SKM-1 (cell line): ENCODE measurements around the gene OR1J1.

Experiments
- DNase-seq: peaks from one replicate; lab custom pipeline; 2025; ENCODE audit not compliant: unreplicated experiment; lab: John Stamatoyannopoulos, UW

OR1J1 gene

DNA sequence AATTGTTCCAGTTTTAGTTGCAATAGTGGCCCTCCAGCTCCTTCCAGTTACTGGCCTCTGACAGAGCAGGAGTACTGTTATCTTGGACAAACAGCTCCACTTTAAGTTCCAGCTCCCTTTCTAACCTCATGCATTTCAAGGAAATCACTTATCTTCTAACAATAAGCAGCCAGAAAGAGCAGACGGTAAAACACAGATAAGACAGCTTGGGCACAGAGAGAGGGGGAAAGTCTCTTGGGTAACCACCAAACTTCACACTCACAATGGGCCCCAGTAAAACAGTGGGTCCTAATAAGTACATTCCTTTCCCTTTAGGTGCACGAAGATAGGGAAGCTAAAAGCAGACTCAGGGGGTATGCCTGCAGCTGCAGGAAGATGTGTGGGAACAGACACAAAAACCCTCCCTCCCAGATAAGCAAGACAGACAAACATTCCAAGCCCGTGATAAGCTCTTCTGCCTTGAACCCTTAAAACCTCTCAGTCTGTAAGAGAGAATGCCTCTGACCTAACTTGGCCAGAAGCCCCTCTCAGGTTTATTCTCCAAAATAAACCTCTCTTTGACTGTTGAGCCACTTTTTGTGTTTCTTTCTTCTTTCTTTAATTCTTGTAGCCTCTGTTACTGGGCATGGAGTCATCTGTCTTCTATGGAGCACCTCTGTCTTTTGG lies 30.8 kb downstream of the OR1J1 start:
- DNase-seq, result no peak

DNA sequence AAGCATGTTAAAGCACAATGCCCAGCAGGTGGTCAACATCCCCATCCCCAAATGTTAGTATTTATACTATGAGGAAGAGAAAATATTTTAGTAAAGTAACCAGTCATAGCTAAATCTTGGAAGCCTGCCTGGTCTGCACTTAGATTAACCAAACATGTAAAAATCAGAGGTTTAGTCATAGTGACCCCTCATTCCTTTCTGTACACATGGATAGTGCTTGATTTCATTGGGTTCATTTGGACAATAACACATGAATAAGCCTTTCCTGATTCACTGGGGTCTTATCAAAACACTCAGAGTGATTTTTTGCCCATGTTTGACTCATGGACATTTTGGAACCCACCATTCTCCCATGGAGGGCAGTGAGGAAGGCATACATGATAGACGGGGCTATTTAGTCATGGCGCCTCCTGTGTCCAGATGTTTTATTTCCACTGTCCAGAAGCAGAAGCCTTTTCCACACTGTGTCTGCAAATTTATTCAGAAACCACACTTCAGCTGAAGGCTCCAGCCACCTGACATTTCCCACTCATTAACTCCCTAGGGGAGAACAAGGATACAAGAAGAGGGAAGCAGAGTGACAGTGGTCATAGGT lies 32.5 kb downstream of the OR1J1 start:
- DNase-seq, result no peak

DNA sequence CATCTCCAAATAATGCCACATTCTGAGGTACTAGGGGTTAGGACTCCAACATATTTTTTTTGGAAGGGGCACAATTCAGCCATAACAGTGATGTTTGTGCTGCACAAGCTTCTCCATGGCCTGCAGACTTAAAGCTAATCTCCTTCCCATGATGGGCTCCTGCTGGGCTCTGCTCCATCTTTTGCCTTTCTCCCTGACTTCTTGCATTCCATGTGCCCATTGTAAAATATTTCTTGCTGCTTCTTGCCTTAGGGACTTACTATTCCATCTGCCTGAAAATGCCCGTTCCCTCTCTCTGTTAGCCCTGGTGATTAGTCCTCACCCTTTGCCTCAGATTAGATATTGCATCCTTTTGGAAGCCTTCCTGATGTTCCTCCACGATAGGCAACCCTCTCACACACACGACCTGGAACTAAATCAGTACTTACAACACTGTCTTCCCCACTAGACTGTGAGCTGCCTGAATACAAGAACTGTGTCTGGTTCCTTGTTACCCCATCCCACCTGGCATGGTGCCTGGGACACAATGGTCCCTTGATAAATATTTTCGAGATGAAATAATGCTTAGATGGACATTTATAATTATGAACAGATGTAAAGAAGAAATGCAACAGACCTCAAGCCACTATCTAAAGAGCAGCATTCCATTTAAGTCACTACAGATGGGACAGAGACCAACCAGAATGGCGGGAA lies 33.5 kb downstream of the OR1J1 start:
- no peak for DNase-seq

DNA sequence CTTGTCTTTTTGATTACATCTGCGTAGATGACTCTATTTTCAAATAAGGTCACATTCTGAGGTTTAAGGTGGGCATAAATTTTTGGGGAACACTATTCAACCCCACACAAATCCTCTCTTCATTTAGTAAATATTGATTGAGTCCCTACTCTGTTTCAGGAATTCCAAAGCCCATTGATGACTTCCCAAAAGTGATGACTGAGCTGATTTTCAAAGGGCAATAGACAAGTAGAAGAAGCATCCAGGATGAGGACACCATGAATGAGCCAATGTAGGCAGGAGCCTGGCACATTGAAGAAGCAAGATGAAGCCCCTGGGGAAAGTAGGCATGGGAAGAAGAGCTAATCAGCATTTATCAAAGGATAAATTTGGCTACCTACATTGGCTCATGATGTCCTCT lies 35.2 kb downstream of the OR1J1 start:
- DNase-seq, result no peak
